ENCODE results near the gene OR5H2. TPM values are rescaled to one million over a fixed set of nuclear protein-coding genes. Genes with fewer than 3 reads are reported as not detected.

Gene OR5H2
- total RNA-seq, result not detected in 2 replicates

DNA sequence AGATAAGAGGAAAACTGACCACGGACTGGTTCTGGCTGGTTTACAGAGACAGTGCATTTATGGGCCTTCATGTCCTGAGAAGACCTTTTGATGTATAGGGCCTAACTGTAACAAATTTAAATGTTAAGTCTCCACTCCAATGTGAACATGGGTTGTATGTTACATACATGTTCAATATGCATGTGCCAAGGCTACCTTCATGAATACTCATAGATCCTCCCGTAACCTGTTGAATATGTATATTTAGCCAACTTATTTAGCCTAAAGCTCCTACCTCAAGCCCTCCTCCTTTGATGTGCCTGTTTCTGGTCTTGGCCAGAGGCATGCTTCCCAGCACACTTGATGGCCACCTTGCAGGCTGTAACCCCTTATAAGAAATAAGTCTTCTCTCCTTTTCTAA lies at the start of gene OR5H2:
Gene OR5H2 (plus strand): TSS at position 301 of the 400 bp plus-strand sequence. CDS start 398 bp downstream, outside the sequence.

DNA sequence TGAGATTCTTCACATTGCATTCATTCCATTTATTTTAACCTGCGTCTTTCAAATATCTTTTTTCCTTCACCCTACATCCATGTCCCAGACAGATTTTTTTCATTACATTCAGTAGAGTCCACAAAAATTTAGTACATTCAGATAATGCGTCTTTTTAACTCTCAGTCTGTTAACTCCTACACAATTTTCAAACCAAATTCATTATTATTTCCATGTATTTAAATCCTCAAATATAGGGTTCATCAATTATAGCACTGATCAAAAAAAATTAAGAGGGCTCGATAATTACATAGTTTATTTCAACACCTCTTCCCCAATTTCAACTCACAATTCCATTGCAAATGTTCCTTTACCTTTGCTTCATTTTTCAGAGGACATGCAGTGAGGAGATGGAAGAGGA lies 18.4 kb upstream of the OR5H2 start, which contains the start of gene OR5H6:
Gene OR5H6 (plus strand): TSS at position 301 of the 400 bp plus-strand sequence. CDS start 89 bp downstream, at position 390.

Other genes with a start within 250 kb of the OR5H2 start
- gene GABRR3, start 247.2 kb upstream of the OR5H2 start, total RNA-seq, result not detected in 2 replicates
- gene OR5AC2, start 195.3 kb upstream of the OR5H2 start, total RNA-seq, result not detected in 2 replicates
- gene OR5H1, start 151.8 kb upstream of the OR5H2 start, total RNA-seq, result not detected in 2 replicates
- gene OR5H14, start 135.0 kb upstream of the OR5H2 start, total RNA-seq, result not detected in 2 replicates
- not detected in 2 replicates for gene OR5H15, start 115.8 kb upstream of the OR5H2 start, total RNA-seq
- gene OR5H6, start 18.3 kb upstream of the OR5H2 start, total RNA-seq, result not detected in 2 replicates
- gene OR5K4, start 71.3 kb downstream of the OR5H2 start, total RNA-seq, result not detected in 2 replicates
- not detected in 2 replicates for gene OR5K3, start 108.2 kb downstream of the OR5H2 start, total RNA-seq
- gene OR5K1, start 180.7 kb downstream of the OR5H2 start, total RNA-seq, result not detected in 2 replicates
- not detected in 2 replicates for gene OR5K2, start 215.2 kb downstream of the OR5H2 start, total RNA-seq
- gene CLDND1, start 240.4 kb downstream of the OR5H2 start, total RNA-seq, result 31.6 and 32.6 TPM in 2 replicates
- not detected in 2 replicates for gene GPR15, start 249.5 kb downstream of the OR5H2 start, total RNA-seq